ENCODE data around the gene CFAP54. TPM values are rescaled to one million over a fixed set of nuclear protein-coding genes. Genes with fewer than 3 reads are reported as not detected.

The CFAP54 gene
- total RNA-seq, 2 experiments from 2014 or later: 0.26 to 0.52 TPM

DNA sequence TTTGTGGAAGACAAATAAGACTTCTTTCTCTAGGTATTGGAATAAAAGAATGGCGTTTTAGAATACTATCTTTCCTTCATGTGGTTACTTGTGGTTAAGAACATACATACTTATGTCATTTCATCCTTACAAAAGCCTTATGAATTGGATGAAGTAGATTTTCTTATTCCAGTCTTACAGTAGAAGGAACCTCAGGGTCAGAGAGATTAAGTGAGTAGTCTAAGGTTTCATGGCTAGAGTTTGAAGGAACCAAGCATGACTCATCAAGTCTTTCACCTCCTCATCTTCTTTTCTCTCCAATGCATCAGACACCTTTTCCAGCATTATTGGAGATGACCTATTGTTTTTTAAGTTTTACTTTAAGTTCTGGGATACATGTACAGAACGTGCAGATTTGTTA lies 324.8 kb downstream of the CFAP54 start:
- DNase-seq: no peak
- no peak overlapping the region for H3K4me3 Mint-ChIP-seq
- H3K27ac Mint-ChIP-seq: no peak overlapping the region
- no peaks in the 10 kb centered on the region for H3K4me1 Mint-ChIP-seq
- no peaks in the 10 kb centered on the region for H3K9me3 Mint-ChIP-seq
- no peaks in the 10 kb centered on the region for H3K36me3 Mint-ChIP-seq
- H3K27me3 Mint-ChIP-seq: no peaks in the 10 kb centered on the region

DNA sequence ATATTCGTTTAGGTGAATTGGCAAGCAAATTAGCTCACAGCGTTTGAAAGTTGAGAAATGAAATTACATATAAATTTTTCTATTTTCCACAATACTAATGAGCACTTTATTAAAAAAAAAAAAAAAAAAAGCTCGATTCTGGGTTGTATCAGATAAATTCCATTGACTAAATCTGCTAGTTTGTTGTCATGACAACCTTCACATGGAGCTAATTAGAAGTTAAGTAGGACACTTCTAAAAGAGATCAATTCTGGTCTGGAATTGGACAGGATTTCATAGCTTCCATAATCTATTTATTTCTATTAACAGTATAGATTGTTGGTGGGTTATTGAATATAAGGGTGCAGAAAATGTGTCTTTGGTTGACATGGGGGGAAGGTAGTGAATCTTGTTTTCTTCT lies 332.2 kb downstream of the CFAP54 start:
- Mint-ChIP-seq H3K4me1 (no peaks in the 10 kb centered on the region), H3K27me3 (peaks cover 6% of the 10 kb centered on the region), H3K4me3 (no peak overlapping the region), H3K36me3 (no peaks in the 10 kb centered on the region), H3K9me3 (peaks cover 5% of the 10 kb centered on the region), H3K27ac (no peak overlapping the region)
- DNase-seq: no peak

GRCh38 chr12:96822641-96823040 lies 333.3 kb downstream of the CFAP54 start:
- Mint-ChIP-seq H3K27ac (no peak overlapping the region), H3K9me3 (peaks cover 5% of the 10 kb centered on the region), H3K36me3 (no peaks in the 10 kb centered on the region), H3K4me1 (no peaks in the 10 kb centered on the region), H3K4me3 (no peak overlapping the region), H3K27me3 (peaks cover 6% of the 10 kb centered on the region)
- no peak for DNase-seq

DNA sequence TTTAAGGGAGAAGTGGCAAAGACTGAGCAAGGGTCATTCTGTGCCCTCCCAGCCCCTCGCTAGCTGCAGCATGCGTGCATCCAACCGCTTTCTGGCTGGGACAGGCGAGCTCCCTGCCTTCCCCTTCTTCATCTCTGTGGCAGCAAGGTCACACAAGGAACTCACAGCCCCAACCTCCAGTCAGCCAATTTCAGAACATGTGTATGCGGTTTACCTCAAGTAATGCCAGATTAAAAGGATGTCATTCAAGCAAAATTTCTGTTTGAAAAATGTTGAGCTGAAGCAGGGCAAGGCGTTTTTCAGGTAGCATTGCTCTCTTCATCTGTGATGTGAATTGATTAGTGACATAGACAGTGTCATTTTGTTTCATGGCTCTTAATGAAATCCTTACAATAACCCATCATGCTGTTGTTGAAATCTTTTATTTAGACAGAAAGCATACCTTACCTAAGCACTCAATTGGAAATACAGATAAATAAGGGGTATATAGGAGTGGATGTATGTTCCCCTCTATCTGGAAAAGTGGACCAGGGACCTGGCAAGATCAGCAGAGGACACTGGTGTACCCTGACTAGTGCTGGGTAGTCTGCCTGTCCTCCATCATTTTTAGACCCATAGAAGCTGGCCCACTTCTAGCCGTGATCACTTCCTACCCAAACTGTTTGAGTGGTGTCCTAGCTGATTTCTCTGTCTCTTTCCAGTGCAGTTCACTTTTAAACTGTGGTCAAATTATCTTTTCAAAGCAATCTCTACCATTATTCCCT lies 334.9 kb downstream of the CFAP54 start:
- no peak overlapping the region for H3K4me3 Mint-ChIP-seq
- peaks cover 5% of the 10 kb centered on the region for H3K9me3 Mint-ChIP-seq
- DNase-seq: no peak
- no peaks in the 10 kb centered on the region for H3K4me1 Mint-ChIP-seq
- peaks cover 6% of the 10 kb centered on the region for H3K27me3 Mint-ChIP-seq
- no peaks in the 10 kb centered on the region for H3K36me3 Mint-ChIP-seq
- H3K27ac Mint-ChIP-seq: no peak overlapping the region

- H3K27ac Mint-ChIP-seq: no peak overlapping the region
- no peaks in the 10 kb centered on the region for H3K36me3 Mint-ChIP-seq
- H3K4me1 Mint-ChIP-seq: no peaks in the 10 kb centered on the region
- DNase-seq: no peak
- no peak overlapping the region for H3K4me3 Mint-ChIP-seq
- peaks cover under 1% of the 10 kb centered on the region for H3K9me3 Mint-ChIP-seq
- peaks cover under 1% of the 10 kb centered on the region for H3K27me3 Mint-ChIP-seq
Observed at GRCh38 chr12:96824838-96825236, 335.5 kb downstream of the CFAP54 start.

DNA sequence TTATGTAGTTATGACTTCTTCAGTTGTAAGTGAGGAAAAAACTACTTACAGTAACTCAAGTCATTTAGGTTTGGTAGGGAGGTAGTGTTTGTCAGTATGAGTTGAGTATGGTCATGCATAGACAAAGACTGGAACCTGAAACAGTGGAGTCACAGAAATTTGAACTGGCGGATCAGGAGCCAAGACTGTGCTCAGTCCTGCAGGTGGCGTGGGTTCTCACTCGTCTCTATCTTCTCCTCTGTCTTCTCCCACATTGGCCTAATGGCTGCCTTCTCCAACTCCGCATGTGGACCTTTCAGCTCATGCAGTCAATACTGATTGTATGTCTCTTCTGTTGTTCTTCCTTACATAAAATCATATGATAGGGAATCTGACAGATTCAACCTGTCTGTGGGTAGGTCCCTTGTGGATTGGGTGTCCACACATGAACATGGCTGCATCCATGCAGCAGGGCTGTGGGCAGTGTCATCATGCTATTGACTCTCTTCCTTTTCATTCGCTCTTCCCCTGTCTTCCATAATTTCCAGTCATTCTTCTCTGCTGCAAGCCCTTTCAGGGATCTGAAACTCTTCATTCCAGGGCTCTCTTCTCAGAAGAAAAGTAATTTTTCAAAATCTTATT lies 338.9 kb downstream of the CFAP54 start:
- no peak for DNase-seq
- no peaks in the 10 kb centered on the region for H3K36me3 Mint-ChIP-seq
- no peak overlapping the region for H3K27ac Mint-ChIP-seq
- H3K4me1 Mint-ChIP-seq: no peaks in the 10 kb centered on the region
- no peaks in the 10 kb centered on the region for H3K9me3 Mint-ChIP-seq
- no peaks in the 10 kb centered on the region for H3K27me3 Mint-ChIP-seq
- no peak overlapping the region for H3K4me3 Mint-ChIP-seq

GRCh38 chr12:96829354-96829753 lies 340.0 kb downstream of the CFAP54 start:
- no peaks in the 10 kb centered on the region for H3K27me3 Mint-ChIP-seq
- H3K36me3 Mint-ChIP-seq: no peaks in the 10 kb centered on the region
- no peaks in the 10 kb centered on the region for H3K4me1 Mint-ChIP-seq
- no peaks in the 10 kb centered on the region for H3K9me3 Mint-ChIP-seq
- no peak overlapping the region for H3K27ac Mint-ChIP-seq
- DNase-seq: no peak
- no peak overlapping the region for H3K4me3 Mint-ChIP-seq

DNA sequence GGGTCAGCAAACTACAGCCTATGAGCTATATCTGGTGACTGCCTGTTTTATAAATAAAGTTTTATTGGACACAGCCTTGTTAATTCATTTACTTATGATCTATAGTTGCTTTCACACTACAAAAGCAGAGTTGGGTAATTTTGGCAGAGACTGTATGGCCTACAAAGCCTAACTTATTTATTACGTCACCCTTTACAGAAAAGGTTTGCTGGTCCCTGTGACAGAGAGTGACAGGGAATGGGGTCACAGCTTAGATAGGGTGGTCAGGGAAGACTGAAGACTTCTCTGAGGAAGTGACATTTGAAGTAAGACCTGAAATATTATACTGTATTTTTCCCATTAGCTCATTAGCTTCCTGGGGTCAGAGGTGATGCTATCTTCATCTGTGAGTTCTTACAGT lies 342.0 kb downstream of the CFAP54 start:
- Mint-ChIP-seq H3K4me3 (no peak overlapping the region), H3K36me3 (no peaks in the 10 kb centered on the region), H3K27me3 (no peaks in the 10 kb centered on the region), H3K4me1 (no peaks in the 10 kb centered on the region), H3K27ac (no peak overlapping the region), H3K9me3 (no peaks in the 10 kb centered on the region)
- no peak for DNase-seq

DNA sequence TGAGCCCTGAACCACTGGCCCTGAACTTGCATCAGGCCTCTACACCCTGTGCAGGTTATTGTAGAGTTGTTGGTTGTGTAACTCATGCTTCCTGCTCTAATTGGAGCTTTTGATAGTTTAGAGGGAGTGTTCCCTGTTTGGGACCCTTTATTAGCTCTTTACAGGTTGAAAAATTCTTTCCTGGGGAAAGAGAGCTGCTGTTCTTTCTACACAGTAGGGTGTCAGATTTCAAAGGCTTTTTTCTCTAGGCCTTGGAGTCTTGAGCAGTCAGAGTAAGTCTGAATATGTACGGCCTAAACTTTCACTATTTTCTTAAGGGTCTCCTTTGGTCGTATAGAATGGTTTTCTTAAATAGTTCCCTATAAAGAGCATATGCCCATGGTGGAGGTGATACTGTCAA lies 356.9 kb downstream of the CFAP54 start:
- no peak for DNase-seq
- no peak overlapping the region for H3K27ac Mint-ChIP-seq
- H3K36me3 Mint-ChIP-seq: no peaks in the 10 kb centered on the region
- no peaks in the 10 kb centered on the region for H3K9me3 Mint-ChIP-seq
- peaks cover 3% of the 10 kb centered on the region for H3K27me3 Mint-ChIP-seq
- no peak overlapping the region for H3K4me3 Mint-ChIP-seq
- no peaks in the 10 kb centered on the region for H3K4me1 Mint-ChIP-seq

DNA sequence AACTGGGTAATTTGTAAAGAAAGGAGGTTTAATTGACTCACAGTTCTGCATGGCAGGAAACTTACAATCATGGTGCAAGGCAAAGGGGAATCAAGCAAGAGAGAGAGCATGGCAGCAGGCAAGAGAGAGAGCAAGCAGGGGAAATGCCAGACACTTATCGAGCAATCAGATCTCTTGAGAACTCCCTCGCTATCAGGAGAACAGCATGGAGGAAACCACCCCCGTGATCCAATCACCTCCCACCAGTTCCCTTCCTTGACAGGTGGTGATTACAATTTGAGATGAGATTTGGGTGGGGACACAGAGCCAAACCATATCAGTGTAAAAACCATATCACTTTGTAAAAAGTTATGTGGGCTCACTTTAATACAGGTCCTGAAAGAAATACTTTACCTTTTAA lies 361.3 kb downstream of the CFAP54 start:
- H3K4me3 Mint-ChIP-seq: no peak overlapping the region
- no peak for DNase-seq
- peaks cover 3% of the 10 kb centered on the region for H3K27me3 Mint-ChIP-seq
- H3K36me3 Mint-ChIP-seq: no peaks in the 10 kb centered on the region
- H3K27ac Mint-ChIP-seq: no peak overlapping the region
- H3K9me3 Mint-ChIP-seq: no peaks in the 10 kb centered on the region
- no peaks in the 10 kb centered on the region for H3K4me1 Mint-ChIP-seq

DNA sequence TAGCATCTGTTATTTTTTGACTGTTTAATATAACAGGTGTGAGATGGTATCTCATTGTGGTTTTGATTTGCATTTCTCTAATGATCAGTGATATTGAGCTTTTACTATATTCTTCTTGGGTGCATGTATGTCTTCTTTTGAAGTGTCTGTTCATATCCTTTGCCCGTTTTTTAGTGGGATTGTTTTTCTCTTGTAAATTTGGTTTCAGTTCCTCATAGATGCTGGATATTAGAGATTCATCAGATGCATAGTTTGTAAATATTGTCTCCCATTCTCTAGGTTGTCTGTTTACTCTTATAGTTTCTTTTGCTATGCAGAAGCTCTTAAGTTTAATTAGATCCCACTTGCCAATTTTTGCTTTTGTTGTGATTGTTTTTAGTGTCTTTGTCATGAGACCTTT lies 368.8 kb downstream of the CFAP54 start:
- H3K4me1 Mint-ChIP-seq: no peaks in the 10 kb centered on the region
- peaks cover 10% of the 10 kb centered on the region for H3K9me3 Mint-ChIP-seq
- H3K36me3 Mint-ChIP-seq: no peaks in the 10 kb centered on the region
- no peak overlapping the region for H3K27ac Mint-ChIP-seq
- peaks cover 6% of the 10 kb centered on the region for H3K27me3 Mint-ChIP-seq
- no peak for DNase-seq
- H3K4me3 Mint-ChIP-seq: no peak overlapping the region

DNA sequence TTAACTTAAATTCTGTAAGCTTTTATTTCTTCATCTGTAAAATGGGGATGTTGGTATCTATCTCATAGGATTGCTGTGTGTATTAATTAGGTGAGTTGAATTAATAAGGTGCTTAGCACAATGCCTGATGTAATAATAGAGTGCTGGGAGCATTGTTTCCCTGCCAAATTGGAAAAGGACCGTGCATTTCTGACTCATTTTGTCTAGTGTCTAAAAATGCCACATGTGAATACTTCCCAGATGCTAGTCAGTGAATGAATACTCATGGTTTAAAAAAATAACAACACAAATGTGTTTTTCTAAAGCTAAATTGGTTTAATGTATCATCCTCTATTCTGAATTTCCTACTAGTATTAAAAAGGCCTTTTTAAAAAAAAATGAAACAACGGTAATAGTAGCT lies 372.3 kb downstream of the CFAP54 start:
- no peak for DNase-seq
- no peaks in the 10 kb centered on the region for H3K36me3 Mint-ChIP-seq
- no peak overlapping the region for H3K27ac Mint-ChIP-seq
- no peak overlapping the region for H3K4me3 Mint-ChIP-seq
- H3K4me1 Mint-ChIP-seq: no peaks in the 10 kb centered on the region
- peaks cover 17% of the 10 kb centered on the region for H3K27me3 Mint-ChIP-seq
- peaks cover 7% of the 10 kb centered on the region for H3K9me3 Mint-ChIP-seq

GRCh38 chr12:96862326-96862725 lies 372.9 kb downstream of the CFAP54 start:
- Mint-ChIP-seq H3K9me3 (peaks cover 5% of the 10 kb centered on the region), H3K36me3 (no peaks in the 10 kb centered on the region), H3K27me3 (peaks cover 17% of the 10 kb centered on the region), H3K4me3 (no peak overlapping the region), H3K4me1 (no peaks in the 10 kb centered on the region), H3K27ac (no peak overlapping the region)
- DNase-seq: no peak

GRCh38 chr12:96864335-96864734 lies 375.0 kb downstream of the CFAP54 start:
- Mint-ChIP-seq H3K27ac (no peak overlapping the region), H3K4me1 (no peaks in the 10 kb centered on the region), H3K27me3 (peaks cover 14% of the 10 kb centered on the region), H3K4me3 (no peak overlapping the region), H3K36me3 (no peaks in the 10 kb centered on the region), H3K9me3 (no peaks in the 10 kb centered on the region)
- DNase-seq: no peak

DNA sequence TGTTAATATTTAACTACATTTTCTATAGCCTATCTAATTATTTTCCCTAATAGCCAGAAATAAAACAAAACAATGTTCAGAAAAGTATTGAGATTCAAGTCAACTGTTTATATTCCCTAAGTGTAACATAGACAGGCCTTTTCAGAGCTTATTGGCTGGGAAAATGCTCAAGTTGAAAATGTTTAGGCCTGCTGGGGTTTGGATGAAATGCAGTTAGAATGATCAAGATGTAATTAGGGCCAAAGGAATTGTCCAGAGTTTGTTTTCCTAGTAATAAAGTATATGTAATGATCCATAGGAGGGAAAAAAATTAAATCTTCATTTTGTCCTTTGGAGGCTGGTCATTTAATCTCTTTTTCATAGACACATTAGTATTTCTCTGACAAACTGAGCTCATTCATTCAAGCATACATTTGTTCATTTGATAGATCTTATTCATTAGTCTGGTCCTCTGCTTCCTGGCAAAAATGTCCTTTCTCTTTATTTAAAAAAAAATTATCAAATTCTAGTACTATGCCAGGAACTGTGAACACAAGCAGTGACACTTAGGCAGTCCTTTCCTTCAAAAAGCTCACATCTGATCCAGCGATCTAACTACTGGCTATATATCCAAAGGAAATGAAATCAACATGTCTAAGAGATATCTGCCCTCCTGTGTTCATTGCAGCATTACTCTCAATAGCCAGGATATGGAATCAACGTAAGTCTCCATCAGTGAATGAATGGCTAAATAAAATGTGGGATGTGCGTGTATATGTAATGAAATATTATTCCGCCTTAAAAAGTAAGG lies 377.6 kb downstream of the CFAP54 start:
- H3K4me1 Mint-ChIP-seq: no peaks in the 10 kb centered on the region
- no peaks in the 10 kb centered on the region for H3K36me3 Mint-ChIP-seq
- H3K9me3 Mint-ChIP-seq: no peaks in the 10 kb centered on the region

More for the DNA sequence above, 377.6 kb downstream of the CFAP54 start:
- Mint-ChIP-seq H3K27me3 (peaks cover 11% of the 10 kb centered on the region), H3K27ac (no peak overlapping the region), H3K4me3 (no peak overlapping the region)
- DNase-seq: no peak
